Measurements from ENCODE around the gene REV1. TPM values are rescaled to one million over a fixed set of nuclear protein-coding genes. Genes with fewer than 3 reads are reported as not detected.

Gene REV1
- total and polyA plus RNA-seq, 2 of the 13 experiments (the other 11 are each of a cell fraction or from before 2014, with no cell fraction given): 49.1 to 71.8 TPM

GRCh38 chr2:99403524-99403923 lies 86.3 kb downstream of the REV1 start (continued):
- TF ChIP-seq ZC3H13 (CRISPR knock-in tag; IDR thresholded peaks at IDR 0.05) (no peak), ZFP82 (CRISPR knock-in tag; IDR thresholded peaks at IDR 0.05; ENCODE audit: borderline replicate concordance) (no peak), AGO1 (IDR thresholded peaks at IDR 0.05; ENCODE audit: low read depth, low read length, poor library complexity, severe bottlenecking) (no peak), HHEX (CRISPR knock-in tag; IDR thresholded peaks at IDR 0.05) (no peak), ZSCAN12 (CRISPR knock-in tag; IDR thresholded peaks at IDR 0.05) (no peak), ZNF546 (CRISPR knock-in tag; conservative IDR thresholded peaks at IDR 0.05) (no peak), MLLT10 (CRISPR knock-in tag; IDR thresholded peaks at IDR 0.05) (no peak), ZNF598 (CRISPR knock-in tag; IDR thresholded peaks at IDR 0.05; ENCODE audit: borderline replicate concordance) (no peak), ZNF878 (CRISPR knock-in tag; IDR thresholded peaks at IDR 0.05) (peak; percentile 26; the same call in 1 of the 2 replicates), MXI1 (IDR thresholded peaks at IDR 0.05; ENCODE audit: borderline replicate concordance, low read depth, low read length) (0 out of 3 replicates have a peak, but pooled peaks have one; percentile 13), HOXA9 (CRISPR knock-in tag; IDR thresholded peaks at IDR 0.05; ENCODE audit: borderline replicate concordance) (no peak), ZSCAN9 (CRISPR knock-in tag; IDR thresholded peaks at IDR 0.05; ENCODE audit: borderline replicate concordance) (peak; percentile 25; the same call in 1 of the 2 replicates), SRSF1 (optimal IDR thresholded peaks at IDR 0.05; ENCODE audit: low read depth, low read length) (no peak), MYC (CRISPR knock-in tag; IDR thresholded peaks at IDR 0.05; ENCODE audit: borderline replicate concordance) (no peak), ZNF773 (CRISPR knock-in tag; IDR thresholded peaks at IDR 0.05; ENCODE audit: borderline replicate concordance) (no peak), RBM39 (IDR thresholded peaks at IDR 0.05; ENCODE audit: low read depth, low read length, poor library complexity, severe bottlenecking) (no peak), RELA (CRISPR knock-in tag; IDR thresholded peaks at IDR 0.05) (no peak), ARID3A (IDR thresholded peaks at IDR 0.05; ENCODE audit: low read depth, low read length) (no peak), ZNF619 (CRISPR knock-in tag; IDR thresholded peaks at IDR 0.05) (no peak), GTF3A (CRISPR knock-in tag; conservative IDR thresholded peaks at IDR 0.05) (no peak), ZNF451 (CRISPR knock-in tag; IDR thresholded peaks at IDR 0.05) (no peak), ZNF577 (CRISPR knock-in tag; IDR thresholded peaks at IDR 0.05; ENCODE audit: borderline replicate concordance, low read depth) (no peak), KLF12 (CRISPR knock-in tag; IDR thresholded peaks at IDR 0.05; ENCODE audit: borderline replicate concordance) (no peak), TOPORS (CRISPR knock-in tag; IDR thresholded peaks at IDR 0.05) (no peak), CENPT (CRISPR knock-in tag; IDR thresholded peaks at IDR 0.05; ENCODE audit: low read depth) (no peak), TCF12 (IDR thresholded peaks at IDR 0.05) (no peak), TCF12 (CRISPR knock-in tag; IDR thresholded peaks at IDR 0.05) (no peak), EED (CRISPR knock-in tag; IDR thresholded peaks at IDR 0.05) (no peak), SAP130 (CRISPR knock-in tag; IDR thresholded peaks at IDR 0.05; ENCODE audit: low read depth) (peak; percentile 69), DMAP1 (CRISPR knock-in tag; IDR thresholded peaks at IDR 0.05) (0 out of 2 replicates have a peak, but pooled peaks have one; percentile 43), POGZ (CRISPR knock-in tag; IDR thresholded peaks at IDR 0.05) (no peak), ZNF432 (CRISPR knock-in tag; IDR thresholded peaks at IDR 0.05; ENCODE audit: borderline replicate concordance) (no peak), HOXA7 (CRISPR knock-in tag; IDR thresholded peaks at IDR 0.05) (no peak), CREM (IDR thresholded peaks at IDR 0.05) (no peak), CREM (CRISPR knock-in tag; IDR thresholded peaks at IDR 0.05) (no peak)
